Measurements from ENCODE around the gene CLCF1.

CLCF1 gene

GRCh38 chr11:67384851-67385366 is 11.5 kb upstream of the CLCF1 start:
- Histone ChIP-seq H3K4ac (ENCODE audit: low read depth in 1 of 2, low read length in 2 of 2) (no peak overlapping the region), H4K8ac (ENCODE audit: low read length) (no peak overlapping the region), H3K27ac (ENCODE audit: low read length, poor library complexity, severe bottlenecking) (no peak overlapping the region), H2AFZ (ENCODE audit: low read depth, low read length) (no peak overlapping the region), H3K36me3 (ENCODE audit: control insufficient read depth in 1 of 2, insufficient read depth in 2 of 2, low read depth in 1 of 2, low read length in 2 of 2) (no peaks in the 10 kb centered on the region), H3K18ac (ENCODE audit: low read depth in 1 of 2, low read length in 2 of 2) (no peak overlapping the region), H3K79me1 (replicated peaks; ENCODE audit: low read length, poor library complexity, severe bottlenecking) (peaks cover 3% of the 10 kb centered on the region), H2BK12ac (ENCODE audit: low read length in 2 of 2) (no peak overlapping the region), H3K27me3 (ENCODE audit: control insufficient read depth in 1 of 2, insufficient read depth in 1 of 2, low read length in 2 of 2) (peaks cover 0 to 11% of the 10 kb centered on the region in 2 experiments), H3K4me3 (ENCODE audit: insufficient read depth in 1 of 2, low read depth in 1 of 2, low read length in 2 of 2) (no peak overlapping the region), H3K4me1 (ENCODE audit: control insufficient read depth, insufficient read depth, low read depth, low read length) (peaks cover 18% of the 10 kb centered on the region), H2BK120ac (ENCODE audit: low read depth, low read length) (no peak overlapping the region), H2AK5ac (ENCODE audit: low read length, severe bottlenecking) (no peak overlapping the region), H3K14ac (ENCODE audit: low read length in 2 of 2) (no peak overlapping the region), H2BK5ac (ENCODE audit: low read depth, low read length, poor library complexity, severe bottlenecking) (no peak overlapping the region), H3K9ac (ENCODE audit: low read length) (peak overlapping the region; percentile 21), H2BK15ac (ENCODE audit: low read depth, poor library complexity, severe bottlenecking) (no peak overlapping the region), H4K91ac (ENCODE audit: low read length) (no peak overlapping the region), H3K4me2 (ENCODE audit: low read length, poor library complexity, severe bottlenecking) (no peak overlapping the region), H3K9me3 (ENCODE audit: control insufficient read depth, low read length) (no peaks in the 10 kb centered on the region), H3K23ac (ENCODE audit: low read length in 2 of 2) (no peak overlapping the region)
- WGBS, result 60% methylated on average over 1 of the region's 3 CpGs
- peak; percentile 72 for DNase-seq

DNA sequence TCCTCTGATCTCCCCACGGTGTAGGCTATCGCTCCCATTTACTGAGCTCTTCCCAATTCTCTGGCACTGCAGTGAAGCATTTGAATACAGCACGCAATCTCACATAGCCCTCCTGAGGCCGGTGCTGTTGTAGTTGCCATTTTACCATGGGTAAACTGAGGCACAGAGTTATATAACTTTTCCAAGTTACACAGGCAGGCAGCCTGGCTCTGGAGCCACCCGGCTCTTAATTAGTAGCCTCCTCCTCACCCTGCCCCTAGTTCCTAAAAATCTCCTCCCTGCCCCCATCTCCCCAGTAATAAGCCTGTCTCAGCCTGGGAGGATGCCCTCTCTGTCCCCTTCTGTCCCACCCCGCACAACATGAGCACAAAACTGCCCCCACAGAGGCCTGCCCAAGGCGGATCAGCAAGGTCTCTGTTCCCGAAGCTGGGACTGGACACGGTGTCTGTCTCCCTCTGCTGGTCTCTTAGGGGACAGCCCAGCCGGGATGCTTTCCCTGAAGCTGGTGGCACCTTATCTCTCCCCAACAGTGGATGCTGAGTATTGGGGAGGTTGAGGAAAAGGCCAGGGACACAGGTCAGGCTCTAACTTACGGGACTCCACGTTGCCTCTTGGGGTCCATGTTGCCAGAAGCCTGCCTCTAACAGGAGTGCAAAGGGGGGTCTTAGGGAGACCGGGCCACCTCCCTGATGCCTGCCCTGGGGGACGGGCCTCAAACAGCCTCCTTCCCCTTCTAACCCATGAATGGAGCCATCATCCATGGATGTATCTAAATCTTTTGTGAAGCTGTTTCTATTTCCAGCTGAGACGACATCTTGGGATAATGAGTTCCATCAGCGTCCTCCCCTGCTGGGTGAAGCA is 9.1 kb upstream of the CLCF1 start:
- Histone ChIP-seq H3K14ac (ENCODE audit: low read length in 2 of 2) (no peak overlapping the region), H2BK12ac (ENCODE audit: low read length in 2 of 2) (peak overlapping the region in 1 of 2 experiments; percentile 37), H3K4me2 (ENCODE audit: low read length, poor library complexity, severe bottlenecking) (no peak overlapping the region), H3K9me3 (ENCODE audit: control insufficient read depth, low read length) (no peaks in the 10 kb centered on the region), H3K4me3 (ENCODE audit: insufficient read depth in 1 of 2, low read depth in 1 of 2, low read length in 2 of 2) (no peak overlapping the region), H2AFZ (ENCODE audit: low read depth, low read length) (no peak overlapping the region), H3K27me3 (ENCODE audit: control insufficient read depth in 1 of 2, insufficient read depth in 1 of 2, low read length in 2 of 2) (peaks cover 0 to 9% of the 10 kb centered on the region in 2 experiments), H4K91ac (ENCODE audit: low read length) (no peak overlapping the region), H2BK15ac (ENCODE audit: low read depth, poor library complexity, severe bottlenecking) (no peak overlapping the region), H2AK5ac (ENCODE audit: low read length, severe bottlenecking) (peak overlapping the region; percentile 72), H3K79me1 (replicated peaks; ENCODE audit: low read length, poor library complexity, severe bottlenecking) (peaks cover 1% of the 10 kb centered on the region), H3K4me1 (ENCODE audit: control insufficient read depth, insufficient read depth, low read depth, low read length) (peaks cover 36% of the 10 kb centered on the region), H3K9ac (ENCODE audit: low read length) (no peak overlapping the region), H4K8ac (ENCODE audit: low read length) (peak overlapping the region; percentile 27), H3K4ac (ENCODE audit: low read depth in 1 of 2, low read length in 2 of 2) (no peak overlapping the region), H3K27ac (ENCODE audit: low read length, poor library complexity, severe bottlenecking) (no peak overlapping the region), H3K36me3 (ENCODE audit: control insufficient read depth in 1 of 2, insufficient read depth in 2 of 2, low read depth in 1 of 2, low read length in 2 of 2) (no peaks in the 10 kb centered on the region), H3K18ac (ENCODE audit: low read depth in 1 of 2, low read length in 2 of 2) (peak overlapping the region in 1 of 2 experiments; percentile 21), H3K23ac (ENCODE audit: low read length in 2 of 2) (no peak overlapping the region), H2BK120ac (ENCODE audit: low read depth, low read length) (no peak overlapping the region), H2BK5ac (ENCODE audit: low read depth, low read length, poor library complexity, severe bottlenecking) (no peak overlapping the region)
- WGBS, result 43% methylated on average over 16 of the region's 16 CpGs
- peak; percentile 79 for DNase-seq

- Histone ChIP-seq H3K79me1 (replicated peaks; ENCODE audit: low read length, poor library complexity, severe bottlenecking) (peaks cover 7% of the 10 kb centered on the region), H3K4ac (ENCODE audit: low read depth in 1 of 2, low read length in 2 of 2) (peak overlapping the region in 1 of 2 experiments; percentile 6), H4K8ac (ENCODE audit: low read length) (no peak overlapping the region), H3K4me1 (ENCODE audit: control insufficient read depth, insufficient read depth, low read depth, low read length) (peaks cover 43% of the 10 kb centered on the region), H3K36me3 (ENCODE audit: control insufficient read depth in 1 of 2, insufficient read depth in 2 of 2, low read depth in 1 of 2, low read length in 2 of 2) (no peaks in the 10 kb centered on the region), H2BK12ac (ENCODE audit: low read length in 2 of 2) (no peak overlapping the region), H3K27ac (ENCODE audit: low read length, poor library complexity, severe bottlenecking) (no peak overlapping the region), H2AFZ (ENCODE audit: low read depth, low read length) (no peak overlapping the region), H3K23ac (ENCODE audit: low read length in 2 of 2) (no peak overlapping the region), H4K91ac (ENCODE audit: low read length) (no peak overlapping the region), H3K4me3 (ENCODE audit: insufficient read depth in 1 of 2, low read depth in 1 of 2, low read length in 2 of 2) (no peak overlapping the region), H2BK120ac (ENCODE audit: low read depth, low read length) (no peak overlapping the region), H2BK5ac (ENCODE audit: low read depth, low read length, poor library complexity, severe bottlenecking) (no peak overlapping the region), H3K9ac (ENCODE audit: low read length) (no peak overlapping the region), H2BK15ac (ENCODE audit: low read depth, poor library complexity, severe bottlenecking) (no peak overlapping the region), H3K27me3 (ENCODE audit: control insufficient read depth in 1 of 2, insufficient read depth in 1 of 2, low read length in 2 of 2) (no peaks in the 10 kb centered on the region), H3K9me3 (ENCODE audit: control insufficient read depth, low read length) (no peaks in the 10 kb centered on the region), H3K14ac (ENCODE audit: low read length in 2 of 2) (no peak overlapping the region), H3K18ac (ENCODE audit: low read depth in 1 of 2, low read length in 2 of 2) (no peak overlapping the region), H3K4me2 (ENCODE audit: low read length, poor library complexity, severe bottlenecking) (no peak overlapping the region), H2AK5ac (ENCODE audit: low read length, severe bottlenecking) (no peak overlapping the region)
- no peak for DNase-seq
- 90% methylated on average over 12 of the region's 13 CpGs for WGBS
These were observed 8.0 kb upstream of the CLCF1 start for GRCh38 chr11:67381244-67381972.
